ENCODE data around the gene PLCB1.

PLCB1 gene

DNA sequence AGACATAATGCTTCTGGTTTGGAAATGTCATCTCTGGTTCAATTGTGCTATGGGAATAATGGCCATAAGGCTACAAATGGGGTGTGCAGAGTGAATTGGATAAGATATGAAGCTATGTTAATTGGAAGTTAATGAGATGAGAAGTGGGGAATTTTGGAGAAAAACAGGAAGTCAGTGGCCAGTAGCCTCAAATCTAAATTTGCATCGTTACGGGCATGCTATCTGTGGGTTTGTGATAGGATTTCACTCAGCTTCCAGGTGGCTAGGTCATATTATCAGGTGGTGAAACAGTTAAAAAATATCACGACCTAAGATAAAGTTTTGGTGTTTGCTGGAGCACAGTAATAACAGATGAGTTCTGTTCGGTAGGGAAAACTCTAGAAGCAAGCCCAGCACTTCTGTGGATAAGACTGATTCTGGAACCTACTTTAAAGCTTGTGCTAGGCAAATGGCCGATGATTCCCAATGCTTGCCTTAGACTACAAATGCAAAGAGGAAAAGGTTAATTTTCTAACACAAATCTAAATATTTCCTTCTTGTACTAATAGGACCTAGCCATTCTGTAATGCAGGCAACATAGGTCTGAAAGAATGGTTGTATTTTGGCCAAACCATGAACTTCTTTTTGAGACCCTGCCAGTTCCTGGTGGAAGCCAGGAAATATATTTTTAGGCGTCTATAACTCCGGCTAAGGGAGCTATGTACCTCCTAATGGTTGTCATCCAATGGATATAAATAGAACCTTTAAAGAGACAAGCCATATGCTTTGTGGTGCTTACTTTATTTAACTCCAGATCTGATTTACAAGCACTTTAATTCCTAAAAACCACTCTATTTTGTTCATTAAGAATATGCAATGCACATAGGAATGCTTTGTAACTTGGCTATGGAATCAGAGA lies 111.0 kb downstream of the PLCB1 start:
- no peak for DNase-seq (ENCODE audit: low read depth in 2 of 2, low spot score in 1 of 2)

DNA sequence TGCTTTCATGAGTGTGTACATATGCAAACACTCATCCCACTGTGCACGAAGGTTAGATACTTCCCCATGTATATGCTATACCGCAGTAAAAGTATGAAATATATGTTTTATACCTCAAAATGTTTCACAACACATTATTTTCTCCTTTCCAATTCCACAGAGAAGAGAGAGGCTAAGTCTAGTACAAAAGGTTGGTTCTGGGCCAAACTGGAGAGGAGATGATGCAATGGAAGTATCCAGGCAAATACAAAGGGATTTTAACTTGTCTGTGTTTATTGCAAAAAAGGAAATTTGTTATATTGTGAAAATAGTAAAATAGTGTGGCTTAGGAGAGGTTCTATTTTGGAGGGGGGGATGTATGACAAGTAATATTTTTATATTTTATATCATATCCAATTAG lies 112.6 kb downstream of the PLCB1 start:
- DNase-seq (ENCODE audit: low read depth in 2 of 2, low spot score in 1 of 2) = no peak

DNA sequence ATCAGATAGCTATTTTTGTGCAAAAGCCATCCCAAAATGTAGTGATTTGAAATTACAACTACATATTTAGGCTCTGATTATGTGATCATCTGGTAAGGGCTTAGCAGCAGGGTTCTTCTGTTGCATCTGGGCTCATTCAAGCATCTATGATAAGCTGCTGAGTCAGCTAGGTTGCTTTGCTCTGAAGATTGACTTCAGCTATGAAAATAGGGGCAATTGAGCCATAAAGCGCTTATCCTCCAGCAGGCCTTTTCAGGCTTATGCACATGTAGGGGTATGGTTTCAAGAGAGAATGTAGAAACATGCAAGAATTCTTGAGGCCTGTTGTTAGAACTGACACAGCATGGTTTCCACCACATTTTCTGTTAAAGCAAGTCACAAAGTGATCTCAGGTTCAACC lies 114.1 kb downstream of the PLCB1 start:
- no peak for DNase-seq (ENCODE audit: low read depth in 2 of 2, low spot score in 1 of 2)

GRCh38 chr20:8246716-8247115 lies 114.7 kb downstream of the PLCB1 start:
- no peak for DNase-seq (ENCODE audit: low read depth in 2 of 2, low spot score in 1 of 2)

DNA sequence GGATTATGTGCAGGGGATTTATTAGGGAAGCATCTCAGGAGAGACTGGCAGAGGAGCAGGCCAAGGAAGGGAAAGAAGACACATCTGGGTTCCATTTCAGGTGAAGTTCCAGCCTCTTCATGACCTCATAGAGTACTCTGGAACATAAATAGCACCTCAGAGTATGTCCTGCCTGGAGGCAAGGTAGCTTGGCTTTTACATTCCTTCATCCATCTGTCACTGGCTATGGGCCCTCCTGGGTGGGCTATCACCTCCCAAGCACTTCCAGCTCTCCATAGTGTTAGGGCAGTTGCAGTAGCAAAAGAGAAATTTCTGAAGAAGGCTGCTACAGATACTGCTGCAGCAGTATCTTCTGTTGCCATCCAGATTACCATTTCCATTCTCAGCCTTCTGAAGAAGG lies 116.0 kb downstream of the PLCB1 start:
- DNase-seq (ENCODE audit: low read depth in 2 of 2, low spot score in 1 of 2) = no peak

GRCh38 chr20:8249634-8250033 lies 117.6 kb downstream of the PLCB1 start:
- DNase-seq (ENCODE audit: low read depth in 2 of 2, low spot score in 1 of 2) = no peak

DNA sequence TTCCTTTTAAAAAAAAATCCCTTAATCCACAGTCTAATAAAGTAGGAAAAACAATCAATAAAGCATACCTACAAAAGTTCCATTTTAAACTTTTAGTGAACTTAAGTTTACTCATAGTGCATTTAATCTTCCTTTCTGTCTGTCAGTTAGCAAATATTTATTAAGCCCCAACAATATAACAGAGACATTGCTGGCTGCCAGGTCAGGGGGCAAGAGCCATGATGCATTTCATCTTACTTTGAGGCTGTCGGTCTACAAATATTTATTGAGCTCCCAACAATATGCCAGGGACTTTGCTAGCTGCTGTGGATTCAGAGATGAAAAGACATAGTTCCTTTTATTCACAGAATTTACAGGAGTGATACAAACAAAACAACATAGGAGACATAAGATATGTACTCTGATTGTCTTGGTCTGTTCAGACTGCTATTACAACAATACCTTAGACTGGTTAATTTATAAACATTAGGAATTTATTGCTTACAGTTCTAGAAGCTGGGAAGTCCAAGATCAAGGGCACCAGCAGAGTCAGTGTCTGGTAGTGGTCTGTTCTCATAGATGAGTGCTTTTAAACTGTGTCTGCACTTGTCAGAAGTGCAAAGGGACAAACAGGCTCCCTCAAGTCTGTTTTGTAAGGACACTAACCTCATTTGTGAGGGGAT lies 118.6 kb downstream of the PLCB1 start:
- DNase-seq (ENCODE audit: low read depth in 2 of 2, low spot score in 1 of 2) = no peak

DNA sequence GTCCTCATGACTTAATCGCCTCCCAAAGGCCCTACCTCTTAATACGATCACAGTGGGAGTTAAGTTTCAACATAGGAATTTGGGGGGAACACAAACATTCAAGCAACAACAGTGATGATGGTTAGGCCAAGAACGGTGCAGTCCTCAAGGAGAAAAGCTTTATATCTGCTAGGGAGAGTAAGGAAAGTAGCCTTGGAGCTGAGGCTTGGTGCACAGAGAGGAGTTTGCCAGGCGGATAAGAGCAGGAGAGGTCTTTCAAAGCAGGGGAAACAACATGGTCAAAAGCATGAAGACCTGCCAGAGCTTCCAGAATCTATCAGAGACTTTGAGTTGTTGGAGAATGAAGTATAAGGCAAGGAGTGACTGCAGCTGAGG lies 119.1 kb downstream of the PLCB1 start:
- DNase-seq (ENCODE audit: low read depth in 2 of 2, low spot score in 1 of 2) = no peak

DNA sequence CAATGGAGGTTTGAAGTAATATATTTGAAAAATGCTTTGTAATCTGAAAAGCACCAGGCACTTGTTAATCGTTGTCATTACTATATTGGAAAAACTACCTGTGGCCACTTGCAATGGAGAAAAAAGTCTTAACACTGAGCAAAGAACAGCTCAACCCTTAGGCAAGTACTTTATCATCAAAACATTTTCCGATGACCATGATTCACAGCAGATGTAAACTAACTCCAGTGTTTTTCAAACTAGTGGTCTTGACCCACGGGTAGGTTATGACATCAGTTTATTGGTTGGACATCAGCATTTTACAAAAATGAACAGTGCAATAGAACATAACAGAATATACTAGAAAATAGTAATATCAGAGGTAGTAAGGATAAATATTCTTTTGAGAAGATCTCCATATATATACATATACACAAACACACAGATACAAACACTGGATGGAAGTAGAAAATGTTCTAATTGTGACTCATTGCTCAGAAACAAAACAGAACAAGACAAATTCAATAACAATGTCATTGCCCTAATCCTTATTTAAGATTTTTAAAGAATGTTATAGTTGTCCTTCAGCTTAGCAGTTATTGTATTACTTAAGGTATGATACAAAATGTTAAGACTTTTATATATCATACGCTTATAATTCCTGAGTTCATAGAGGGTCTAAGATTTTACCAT lies 123.0 kb downstream of the PLCB1 start:
- no peak for DNase-seq (ENCODE audit: low read depth in 2 of 2, low spot score in 1 of 2)

DNA sequence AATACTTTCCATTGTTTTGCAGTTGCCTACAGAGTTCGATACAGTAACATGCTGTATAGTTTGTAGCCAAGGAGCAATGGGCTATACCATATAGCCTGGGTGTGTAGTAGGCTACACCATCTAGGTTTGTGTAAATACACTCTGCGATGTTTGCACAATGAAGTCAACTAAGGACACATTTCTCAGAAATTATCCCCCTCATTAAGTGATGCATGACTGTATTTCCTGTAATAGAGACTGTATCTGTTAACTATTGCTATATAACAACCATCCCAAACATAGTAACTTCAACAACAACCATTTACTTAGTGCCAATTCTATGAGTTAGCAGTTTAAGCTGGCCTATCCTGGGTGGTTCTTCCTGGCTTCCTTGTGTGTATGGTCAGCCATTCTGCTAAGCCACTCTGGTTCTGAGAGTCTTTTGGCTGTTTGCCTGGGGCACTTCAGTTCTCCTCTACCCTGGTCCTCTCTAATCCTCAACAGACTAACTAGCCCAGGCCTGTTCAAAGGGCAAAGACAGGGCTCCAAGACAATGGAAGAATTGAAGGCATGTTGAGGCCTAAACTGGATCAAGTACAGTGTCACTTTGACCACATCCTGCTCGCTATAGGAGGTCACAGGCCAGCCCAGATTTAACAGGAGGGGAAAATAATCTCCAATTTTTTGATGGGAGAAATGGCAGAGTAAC lies 124.0 kb downstream of the PLCB1 start:
- DNase-seq (ENCODE audit: low read depth in 2 of 2, low spot score in 1 of 2) = no peak

- no peak for DNase-seq (ENCODE audit: low read depth in 2 of 2, low spot score in 1 of 2)
These were observed 128.8 kb downstream of the PLCB1 start for GRCh38 chr20:8260837-8261251.

- no peak for DNase-seq (ENCODE audit: low read depth in 2 of 2, low spot score in 1 of 2)
These were observed 130.7 kb downstream of the PLCB1 start for GRCh38 chr20:8262721-8263120.

DNA sequence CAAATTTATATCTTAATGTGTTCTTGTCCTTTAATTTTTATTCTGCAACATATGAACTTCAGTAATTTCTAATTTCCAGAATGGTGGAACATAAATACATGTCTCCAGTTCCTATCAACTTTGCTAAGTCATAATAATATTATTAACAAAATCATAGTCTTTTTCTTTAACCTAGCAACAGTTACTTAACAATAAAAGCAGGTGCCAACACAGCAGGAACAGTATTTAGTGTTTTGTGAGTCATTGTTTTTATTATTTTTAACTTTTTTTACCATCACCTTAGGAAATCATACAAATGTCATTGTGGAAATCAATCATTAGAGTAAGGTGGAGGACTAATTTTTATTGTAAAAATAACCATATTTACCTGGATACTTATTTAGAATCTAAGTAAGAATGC lies 133.5 kb downstream of the PLCB1 start:
- no peak for DNase-seq (ENCODE audit: low read depth in 2 of 2, low spot score in 1 of 2)

- DNase-seq (ENCODE audit: low read depth in 2 of 2, low spot score in 1 of 2) = no peak
These were observed 134.9 kb downstream of the PLCB1 start for GRCh38 chr20:8267009-8267408.

DNA sequence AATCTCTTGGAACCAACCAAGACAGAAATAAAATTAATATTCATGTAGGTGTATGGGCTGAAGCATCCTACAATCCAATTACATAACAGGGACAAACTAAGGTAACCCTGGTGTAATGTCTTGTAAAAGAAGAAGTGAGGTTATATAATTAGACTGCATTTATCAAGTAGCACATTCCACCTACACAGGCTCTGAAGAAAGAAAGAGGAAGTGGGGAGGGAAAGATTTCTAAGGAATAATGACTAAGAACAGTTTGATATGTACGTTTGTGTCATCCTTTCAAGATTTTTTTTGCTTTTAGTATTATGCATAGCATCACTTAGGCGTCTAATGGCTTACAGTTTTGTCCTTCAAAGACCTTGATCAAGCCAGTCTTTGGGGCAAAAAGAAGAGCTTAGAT lies 139.7 kb downstream of the PLCB1 start:
- no peak for DNase-seq (ENCODE audit: low read depth in 2 of 2, low spot score in 1 of 2)

GRCh38 chr20:8272766-8273165 lies 140.7 kb downstream of the PLCB1 start:
- no peak for DNase-seq (ENCODE audit: low read depth in 2 of 2, low spot score in 1 of 2)

DNA sequence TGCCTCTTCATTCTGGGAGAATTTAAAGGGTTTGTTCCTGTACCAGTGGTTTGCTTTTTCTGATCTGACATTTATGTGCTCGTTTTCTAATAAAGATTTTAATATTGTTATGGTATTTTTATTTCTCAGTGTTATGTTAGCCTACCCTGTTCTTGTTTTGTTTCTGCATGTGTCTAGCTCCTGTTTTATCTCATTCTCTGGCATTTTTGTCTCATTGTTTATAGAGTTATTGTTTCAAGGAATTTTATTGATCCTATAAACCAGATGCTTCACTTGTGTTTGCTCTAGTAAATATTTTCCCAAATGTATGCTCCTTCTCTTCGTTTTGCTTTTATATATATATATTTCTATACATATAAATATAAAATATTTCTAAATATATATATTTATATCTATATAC lies 152.8 kb downstream of the PLCB1 start:
- no peak for DNase-seq (ENCODE audit: low read depth in 2 of 2, low spot score in 1 of 2)

GRCh38 chr20:8287340-8287739 lies 155.3 kb downstream of the PLCB1 start:
- no peak for DNase-seq (ENCODE audit: low read depth in 2 of 2, low spot score in 1 of 2)

DNA sequence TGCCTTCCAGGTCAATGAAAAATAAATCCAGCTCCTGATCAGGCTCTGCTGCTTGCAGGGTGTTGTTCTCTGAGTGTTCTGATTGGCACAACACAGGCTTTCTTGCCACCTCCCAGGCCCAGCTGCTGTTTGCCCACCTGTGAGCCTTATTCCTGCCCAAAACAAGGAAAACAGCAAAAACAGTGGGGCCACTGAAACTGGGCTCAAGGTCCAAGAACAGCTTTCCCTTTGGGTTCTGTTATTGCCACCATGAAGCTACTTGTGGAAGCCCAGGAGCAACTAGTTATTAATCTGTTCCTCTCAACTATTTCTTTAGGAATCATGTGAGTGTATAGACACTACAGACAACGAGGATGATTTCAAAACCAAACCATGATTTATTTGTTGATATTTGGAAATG lies 159.1 kb downstream of the PLCB1 start:
- DNase-seq (ENCODE audit: low read depth in 2 of 2, low spot score in 1 of 2) = no peak

- no peak for DNase-seq (ENCODE audit: low read depth in 2 of 2, low spot score in 1 of 2)
These were observed 159.8 kb downstream of the PLCB1 start for GRCh38 chr20:8291873-8292272.

- DNase-seq (ENCODE audit: low read depth in 2 of 2, low spot score in 1 of 2) = no peak
These were observed 160.7 kb downstream of the PLCB1 start for GRCh38 chr20:8292793-8293192.

GRCh38 chr20:8293750-8294149 lies 161.7 kb downstream of the PLCB1 start:
- DNase-seq (ENCODE audit: low read depth in 2 of 2, low spot score in 1 of 2) = no peak

Measured in stimulated activated CD8-positive, alpha-beta memory T cell treated with anti-CD3 and anti-CD28 coated beads, Interleukin-4, amount 100 ng/mL, for 4 hours (primary cell).